Thyroid gland (tissue), 4 donors: ENCODE data around the gene CREBBP. TPM values are rescaled to one million over a fixed set of nuclear protein-coding genes. Genes with fewer than 3 reads are reported as not detected.

Experiments
- DNase-seq, 2 donors: peaks; one replicate each; pipeline ENCODE4 v3.0.0-alpha.2; 2019
- H3K27ac ChIP-seq, 3 donors: fragments of 200-600 bp; sonication (generic); 1 replicate in 2 of 3; 2 replicates in 1 of 3; pipeline ENCODE4 v1.5.1; 2016 to 2019; ENCODE audit warnings: mild to moderate bottlenecking in 1 of 3, moderate library complexity in 1 of 3
- H3K27me3 ChIP-seq: fragments of 200-600 bp; sonication (generic); one replicate; pipeline ENCODE4 v1.5.1; 2019
- H3K36me3 ChIP-seq, 2 donors: fragments of 200-600 bp; sonication (generic); one replicate each; pipeline ENCODE4 v1.5.1; 2016 to 2019
- H3K4me1 ChIP-seq, 2 donors: fragments of 200-600 bp; sonication (generic); one replicate each; pipeline ENCODE4 v1.5.1; 2017 to 2019
- H3K4me3 ChIP-seq, 3 donors: fragments of 200-600 bp; sonication (generic); replicated peaks in 1 of 3; 1 replicate in 2 of 3; 2 replicates in 1 of 3; pipeline ENCODE4 v1.5.1; 2016; ENCODE audit warnings: mild to moderate bottlenecking in 1 of 3
- H3K9me3 ChIP-seq: fragments of 200-600 bp; sonication (generic); one replicate; pipeline ENCODE4 v1.5.1; 2017
- CTCF ChIP-seq, 6 experiments: fragments of 200-600 bp in 3 of 6; fragments of 450-650 bp in 3 of 6; sonication (generic) in 3 of 6; IDR thresholded peaks; one replicate each; pipeline ENCODE4 v1.5.1; 2016 to 2019; ENCODE audit warnings: antibody characterized with exemption in 6 of 6, mild to moderate bottlenecking in 2 of 6, inconsistent platforms in 1 of 6, moderate library complexity in 1 of 6
- POLR2A ChIP-seq, 2 donors: fragments of 450-650 bp; IDR thresholded peaks; one replicate each; pipeline ENCODE4 v1.6.1; 2017; ENCODE audit warnings: antibody characterized with exemption in 2 of 2, mild to moderate bottlenecking in 2 of 2, moderate library complexity in 1 of 2
- WGBS, 2 donors: methylation state at CpG; one replicate each; pipeline ENCODE4 v1.1.5; 2017; 5-methylcytosine and 5-hydroxymethylcytosine counted together
- intact Hi-C: fragments of 100-400 bp; cut with DNase I; formaldehyde crosslinking; loops from one replicate; pipeline ENCODE4 v1.15.1; 2023
- total RNA-seq, 4 donors: library from RNA; depleted of rRNA; stranded (reverse); fragments of >200 nt; gene quantifications; one replicate each; pipeline ENCODE4 v1.2.3, GENCODE V29; 2016

Gene CREBBP
- total RNA-seq, 4 donors from 2014 or later, result 52.5 to 157 (median 75.9) TPM

GRCh38 chr16:3824121-3824795, 56.3 kb downstream of the CREBBP start:
- no peak overlapping the region for H3K27ac ChIP-seq
- 88 to 89% methylated on average over 17 of the region's 17 CpGs for WGBS, 2 donors
- DNase-seq, result no peak
- no peak overlapping the region for H3K4me3 ChIP-seq
- no peaks in the 10 kb centered on the region for H3K36me3 ChIP-seq
- no peak for TF ChIP-seq CTCF (IDR thresholded peaks at IDR 0.05)
- no peak for TF ChIP-seq POLR2A (IDR thresholded peaks at IDR 0.05)
- H3K9me3 ChIP-seq, result no peaks in the 10 kb centered on the region
- intact Hi-C loops, result no loop called here
- H3K27me3 ChIP-seq, result no peaks in the 10 kb centered on the region
- H3K4me1 ChIP-seq, result peaks cover 51 to 70% of the 10 kb centered on the region in 2 donors

GRCh38 chr16:3823427-3823826, 57.1 kb downstream of the CREBBP start:
- H3K36me3 ChIP-seq, result no peaks in the 10 kb centered on the region
- no peak overlapping the region for H3K27ac ChIP-seq
- H3K27me3 ChIP-seq, result no peaks in the 10 kb centered on the region
- intact Hi-C loops, result no loop called here
- peaks cover 51 to 69% of the 10 kb centered on the region in 2 donors for H3K4me1 ChIP-seq
- DNase-seq, result no peak
- H3K9me3 ChIP-seq, result no peaks in the 10 kb centered on the region
- TF ChIP-seq POLR2A (IDR thresholded peaks at IDR 0.05) (no peak), CTCF (IDR thresholded peaks at IDR 0.05) (no peak)
- H3K4me3 ChIP-seq, result no peak overlapping the region
- WGBS, 2 donors, result 63 to 69% methylated on average over 5 of the region's 5 CpGs

GRCh38 chr16:3822366-3823045, 58.0 kb downstream of the CREBBP start:
- TF ChIP-seq POLR2A (IDR thresholded peaks at IDR 0.05) (no peak), CTCF (IDR thresholded peaks at IDR 0.05) (no peak)
- no peak overlapping the region for H3K27ac ChIP-seq
- H3K36me3 ChIP-seq, result no peaks in the 10 kb centered on the region
- no peaks in the 10 kb centered on the region for H3K9me3 ChIP-seq
- DNase-seq, result no peak
- no peaks in the 10 kb centered on the region for H3K27me3 ChIP-seq
- intact Hi-C loops, result no loop called here
- H3K4me3 ChIP-seq, result no peak overlapping the region
- peaks cover 51 to 71% of the 10 kb centered on the region in 2 donors for H3K4me1 ChIP-seq
- 48 to 63% methylated on average over 11 of the region's 11 CpGs for WGBS, 2 donors

- Histone ChIP-seq H3K36me3 (no peaks in the 10 kb centered on the region), H3K9me3 (no peaks in the 10 kb centered on the region), H3K4me1 (peaks cover 53 to 84% of the 10 kb centered on the region in 2 donors), H3K4me3 (no peak overlapping the region), H3K27ac (no peak overlapping the region), H3K27me3 (no peaks in the 10 kb centered on the region)
- WGBS, 2 donors, result 90 to 91% methylated on average over 3 of the region's 3 CpGs
- DNase-seq, result no peak
- intact Hi-C loops, result no loop called here
- TF ChIP-seq CTCF (IDR thresholded peaks at IDR 0.05) (no peak), POLR2A (IDR thresholded peaks at IDR 0.05) (no peak)
These were observed 59.3 kb downstream of the CREBBP start for GRCh38 chr16:3821184-3821583.
